HEK293 (cell line): Measurements from ENCODE around the gene AKT1.

Experiments
- CTCF ChIA-PET: fragments of 350-600 bp; formaldehyde crosslinking; extraction: SDS; loops from one replicate; lab custom pipeline; 2021; ENCODE audit warnings: antibody characterized with exemption; lab: Yijun Ruan, JAX
- POLR2A ChIA-PET: fragments of 300-600 bp; formaldehyde crosslinking; extraction: SDS; loops from one replicate; lab custom pipeline; 2020; ENCODE audit warnings: antibody characterized with exemption, inconsistent platforms; lab: Yijun Ruan, JAX
- H3K27ac ChIP-seq: fragments of 200-500 bp; sonication (Bioruptor generic); 2 replicates; pipeline ENCODE4 v1.5.1; 2014; ENCODE audit warnings: low read depth, low read length, control low read depth, inconsistent platforms; ENCODE audit errors: extremely low read depth
- H3K36me3 ChIP-seq, 2 experiments: fragments of 200-500 bp in 1 of 2; sonication (Bioruptor generic) in 1 of 2; 1 replicate in 1 of 2; 2 replicates in 1 of 2; pipeline ENCODE4 v1.5.1; 2014 to 2017; ENCODE audit warnings: inconsistent platforms in 2 of 2, low read length in 2 of 2; ENCODE audit not compliant: control insufficient read depth in 2 of 2, insufficient read depth in 1 of 2
- H3K4me1 ChIP-seq: fragments of 200-500 bp; sonication (Bioruptor generic); 2 replicates; pipeline ENCODE4 v1.5.1; 2014; ENCODE audit warnings: mild to moderate bottlenecking, low read length, inconsistent platforms; ENCODE audit not compliant: control insufficient read depth, insufficient read depth
- H3K4me3 ChIP-seq: 2 replicates; pipeline ENCODE4 v1.5.1; 2011; ENCODE audit warnings: low read depth, mild to moderate bottlenecking, control low read depth, low read length, moderate library complexity
- H3K9me3 ChIP-seq: fragments of 200-500 bp; sonication (Bioruptor generic); 2 replicates; pipeline ENCODE4 v1.5.1; 2014; ENCODE audit warnings: low read depth, low read length, inconsistent platforms; ENCODE audit not compliant: control insufficient read depth, insufficient read depth
- GLIS1 ChIP-seq: fragments of 450-650 bp; formaldehyde crosslinking; IDR thresholded peaks from 2 replicates; pipeline ENCODE4 v1.5.1; 2016; ENCODE audit warnings: missing biosample characterization, missing genetic modification characterization
- GLIS2 ChIP-seq: fragments of 450-650 bp; formaldehyde crosslinking; IDR thresholded peaks from 2 replicates; pipeline ENCODE4 v1.5.1; 2016; ENCODE audit warnings: missing biosample characterization, missing genetic modification characterization
- HIC1 ChIP-seq: fragments of 450-650 bp; formaldehyde crosslinking; IDR thresholded peaks from 2 replicates; pipeline ENCODE4 v1.5.1; 2016; ENCODE audit warnings: missing biosample characterization, missing genetic modification characterization
- HOXC10 ChIP-seq: sonication (generic); formaldehyde crosslinking; IDR thresholded peaks from 2 replicates; pipeline ENCODE4 v1.8.1; 2023; ENCODE audit warnings: mild to moderate bottlenecking, missing genetic modification reagents
- IKZF3 ChIP-seq: fragments of 450-650 bp; IDR thresholded peaks from 2 replicates; pipeline ENCODE4 v1.5.0; 2018; ENCODE audit warnings: missing biosample characterization, mild to moderate bottlenecking, missing genetic modification characterization, moderate library complexity
- KLF10 ChIP-seq: fragments of 450-650 bp; IDR thresholded peaks from 2 replicates; pipeline ENCODE4 v1.5.1; 2018; ENCODE audit warnings: missing biosample characterization, mild to moderate bottlenecking, missing genetic modification characterization
- RBAK ChIP-seq: fragments of 450-650 bp; formaldehyde crosslinking; IDR thresholded peaks from 2 replicates; pipeline ENCODE4 v1.5.1; 2016; ENCODE audit warnings: missing biosample characterization, missing genetic modification characterization
- REPIN1 ChIP-seq: fragments of 450-650 bp; formaldehyde crosslinking; IDR thresholded peaks from 2 replicates; pipeline ENCODE4 v1.5.1; 2017; ENCODE audit warnings: missing biosample characterization, missing genetic modification characterization, low read depth
- ZBTB48 ChIP-seq: fragments of 450-650 bp; formaldehyde crosslinking; IDR thresholded peaks from 2 replicates; pipeline ENCODE4 v1.5.1; 2016; ENCODE audit warnings: missing biosample characterization, missing genetic modification characterization
- ZFP41 ChIP-seq: fragments of 450-650 bp; formaldehyde crosslinking; IDR thresholded peaks from 2 replicates; pipeline ENCODE4 v1.5.1; 2016; ENCODE audit warnings: missing biosample characterization, missing genetic modification characterization, borderline replicate concordance
- ZIC2 ChIP-seq: fragments of 450-650 bp; formaldehyde crosslinking; IDR thresholded peaks from 2 replicates; pipeline ENCODE4 v1.5.1; 2016; ENCODE audit warnings: missing biosample characterization, missing genetic modification characterization
- ZNF10 ChIP-seq: fragments of 450-650 bp; formaldehyde crosslinking; IDR thresholded peaks from 2 replicates; pipeline ENCODE4 v1.5.1; 2017; ENCODE audit warnings: missing biosample characterization, missing genetic modification characterization
- ZNF138 ChIP-seq: fragments of 450-650 bp; formaldehyde crosslinking; IDR thresholded peaks from 2 replicates; pipeline ENCODE4 v1.5.1; 2016; ENCODE audit warnings: missing biosample characterization, missing genetic modification characterization, borderline replicate concordance
- ZNF16 ChIP-seq: fragments of 450-650 bp; formaldehyde crosslinking; IDR thresholded peaks from 2 replicates; pipeline ENCODE4 v1.5.1; 2016; ENCODE audit warnings: low read depth, missing biosample characterization, missing genetic modification characterization
- ZNF404 ChIP-seq: fragments of 450-650 bp; formaldehyde crosslinking; IDR thresholded peaks from 2 replicates; pipeline ENCODE4 v1.5.1; 2017; ENCODE audit warnings: missing biosample characterization, missing genetic modification characterization
- ZNF48 ChIP-seq: fragments of 450-650 bp; formaldehyde crosslinking; IDR thresholded peaks from 2 replicates; pipeline ENCODE4 v1.5.1; 2016; ENCODE audit warnings: missing biosample characterization, missing genetic modification characterization
- ZNF555 ChIP-seq: fragments of 450-650 bp; formaldehyde crosslinking; conservative IDR thresholded peaks from 2 replicates; pipeline ENCODE4 v1.5.1; 2017; ENCODE audit warnings: missing biosample characterization, mild to moderate bottlenecking, missing genetic modification characterization, inconsistent platforms
- ZNF629 ChIP-seq: fragments of 450-650 bp; formaldehyde crosslinking; IDR thresholded peaks from 2 replicates; pipeline ENCODE4 v1.5.1; 2017; ENCODE audit warnings: missing biosample characterization, missing genetic modification characterization
- ZNF658 ChIP-seq: fragments of 450-650 bp; formaldehyde crosslinking; IDR thresholded peaks from 2 replicates; pipeline ENCODE4; 2016; ENCODE audit warnings: missing biosample characterization, missing genetic modification characterization
- ZNF785 ChIP-seq: fragments of 450-650 bp; formaldehyde crosslinking; IDR thresholded peaks from 2 replicates; pipeline ENCODE4 v1.5.1; 2016; ENCODE audit warnings: missing biosample characterization, missing genetic modification characterization
- TF ChIP-seq, protein P1 (sequence below): fragments of 450-650 bp; formaldehyde crosslinking; IDR thresholded peaks from 2 replicates; pipeline ENCODE4 v1.5.1; 2017; ENCODE audit warnings: missing biosample characterization, missing genetic modification characterization
- TF ChIP-seq, protein P2 (sequence below): fragments of 450-650 bp; formaldehyde crosslinking; IDR thresholded peaks from 2 replicates; pipeline ENCODE4 v1.5.1; 2016; ENCODE audit warnings: missing biosample characterization, missing genetic modification characterization
- TF ChIP-seq, protein P3 (sequence below): fragments of 450-650 bp; formaldehyde crosslinking; IDR thresholded peaks from 2 replicates; pipeline ENCODE4 v1.5.1; 2016; ENCODE audit warnings: missing biosample characterization, missing genetic modification characterization

Gene AKT1

GRCh38 chr14:104803912-104804410 is 8.4 kb upstream of the AKT1 start (continued):
- TF ChIP-seq, protein P1, sequence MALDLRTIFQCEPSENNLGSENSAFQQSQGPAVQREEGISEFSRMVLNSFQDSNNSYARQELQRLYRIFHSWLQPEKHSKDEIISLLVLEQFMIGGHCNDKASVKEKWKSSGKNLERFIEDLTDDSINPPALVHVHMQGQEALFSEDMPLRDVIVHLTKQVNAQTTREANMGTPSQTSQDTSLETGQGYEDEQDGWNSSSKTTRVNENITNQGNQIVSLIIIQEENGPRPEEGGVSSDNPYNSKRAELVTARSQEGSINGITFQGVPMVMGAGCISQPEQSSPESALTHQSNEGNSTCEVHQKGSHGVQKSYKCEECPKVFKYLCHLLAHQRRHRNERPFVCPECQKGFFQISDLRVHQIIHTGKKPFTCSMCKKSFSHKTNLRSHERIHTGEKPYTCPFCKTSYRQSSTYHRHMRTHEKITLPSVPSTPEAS (tag by site-specific recombination) = peak; percentile 65; the same call in 1 of the 2 replicates
- TF ChIP-seq GLIS1 (tag by site-specific recombination) (0 out of 2 replicates have a peak, but pooled peaks have one; percentile 10), ZBTB48 (tag by site-specific recombination) (peak; percentile 90)

DNA sequence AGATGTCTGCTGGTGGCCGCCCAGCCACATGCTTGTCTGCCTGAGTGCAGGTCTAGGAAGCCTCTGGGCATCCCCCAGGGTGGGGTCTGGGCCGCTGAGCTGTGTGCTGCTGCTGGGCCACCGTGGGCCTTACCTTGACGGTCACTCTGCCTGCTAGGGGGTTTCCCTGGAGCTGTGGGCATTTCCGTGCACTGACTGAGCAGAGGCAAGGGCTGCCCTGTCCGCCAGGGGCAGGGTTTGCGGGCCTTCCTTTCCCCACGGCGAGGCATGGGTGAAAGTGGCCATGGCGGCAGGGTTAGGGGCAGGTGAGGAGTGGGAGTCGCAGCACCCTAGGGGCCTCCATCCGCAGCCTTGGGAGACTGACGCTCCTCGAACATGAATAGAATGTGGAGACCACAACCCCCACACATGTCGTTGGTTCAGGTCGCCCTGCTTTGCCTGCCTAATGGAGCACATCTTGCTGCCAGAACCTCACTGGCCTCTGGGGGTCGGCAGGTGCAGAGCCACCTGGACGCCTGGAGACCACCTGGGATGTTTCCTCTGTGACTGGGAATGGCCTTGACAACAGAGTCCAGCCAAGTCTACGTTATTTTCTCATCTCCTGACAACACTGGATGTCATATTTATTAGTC is 7.8 kb upstream of the AKT1 start:
- Histone ChIP-seq H3K36me3 (no peaks in the 10 kb centered on the region), H3K4me1 (peaks cover 9% of the 10 kb centered on the region), H3K4me3 (no peak overlapping the region)
- TF ChIP-seq HOXC10 (CRISPR knock-in tag) (no peak), ZNF404 (tag by site-specific recombination) (no peak), GLIS1 (tag by site-specific recombination) (no peak), REPIN1 (tag by site-specific recombination) (no peak), ZNF785 (tag by site-specific recombination) (no peak), ZNF629 (tag by site-specific recombination) (no peak), ZNF16 (tag by site-specific recombination) (no peak), RBAK (tag by site-specific recombination) (no peak), ZNF138 (tag by site-specific recombination) (no peak), ZNF658 (tag by site-specific recombination) (no peak)
- TF ChIP-seq, all 188 proteins: peak for 0
- POLR2A ChIA-PET = interaction anchor here (0.9 kb wide), 1 partner anchor 34 kb away, joined by 3 read pairs; no protein-coding TSS in a partner anchor
- Histone ChIP-seq H3K27ac (no peak overlapping the region), H3K9me3 (no peaks in the 10 kb centered on the region)
- CTCF ChIA-PET = interaction anchor here (0.7 kb wide), 1 partner anchor 61 kb away, joined by 3 read pairs; no protein-coding TSS in a partner anchor

GRCh38 chr14:104802394-104803184 is 7.0 kb upstream of the AKT1 start:
- H3K36me3 ChIP-seq = no peaks in the 10 kb centered on the region
- no peaks in the 10 kb centered on the region for H3K9me3 ChIP-seq
- CTCF ChIA-PET = interaction anchor here (0.7 to 1.2 kb wide), 2 partner anchors 23 to 61 kb away, joined by 3 read pairs; no protein-coding TSS in a partner anchor
- peaks cover 9% of the 10 kb centered on the region for H3K4me1 ChIP-seq
- no peak overlapping the region for H3K27ac ChIP-seq
- no peak overlapping the region for H3K4me3 ChIP-seq
- POLR2A ChIA-PET = no interaction called here
- peak; percentile 94 for TF ChIP-seq GLIS1 (tag by site-specific recombination)
- no peak; the same call in 1 of the 2 replicates for TF ChIP-seq HIC1 (tag by site-specific recombination)
- peak; percentile 38 for TF ChIP-seq GLIS2 (tag by site-specific recombination)
- TF ChIP-seq IKZF3 (tag by site-specific recombination) = no peak
- no peak for TF ChIP-seq ZNF10 (tag by site-specific recombination)
- TF ChIP-seq ZFP41 (tag by site-specific recombination) = no peak
- TF ChIP-seq, protein P2, sequence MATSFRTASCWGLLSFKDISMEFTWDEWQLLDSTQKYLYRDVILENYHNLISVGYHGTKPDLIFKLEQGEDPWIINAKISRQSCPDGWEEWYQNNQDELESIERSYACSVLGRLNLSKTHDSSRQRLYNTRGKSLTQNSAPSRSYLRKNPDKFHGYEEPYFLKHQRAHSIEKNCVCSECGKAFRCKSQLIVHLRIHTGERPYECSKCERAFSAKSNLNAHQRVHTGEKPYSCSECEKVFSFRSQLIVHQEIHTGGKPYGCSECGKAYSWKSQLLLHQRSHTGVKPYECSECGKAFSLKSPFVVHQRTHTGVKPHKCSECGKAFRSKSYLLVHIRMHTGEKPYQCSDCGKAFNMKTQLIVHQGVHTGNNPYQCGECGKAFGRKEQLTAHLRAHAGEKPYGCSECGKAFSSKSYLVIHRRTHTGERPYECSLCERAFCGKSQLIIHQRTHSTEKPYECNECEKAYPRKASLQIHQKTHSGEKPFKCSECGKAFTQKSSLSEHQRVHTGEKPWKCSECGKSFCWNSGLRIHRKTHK (tag by site-specific recombination) = no peak
- TF ChIP-seq, protein P3, sequence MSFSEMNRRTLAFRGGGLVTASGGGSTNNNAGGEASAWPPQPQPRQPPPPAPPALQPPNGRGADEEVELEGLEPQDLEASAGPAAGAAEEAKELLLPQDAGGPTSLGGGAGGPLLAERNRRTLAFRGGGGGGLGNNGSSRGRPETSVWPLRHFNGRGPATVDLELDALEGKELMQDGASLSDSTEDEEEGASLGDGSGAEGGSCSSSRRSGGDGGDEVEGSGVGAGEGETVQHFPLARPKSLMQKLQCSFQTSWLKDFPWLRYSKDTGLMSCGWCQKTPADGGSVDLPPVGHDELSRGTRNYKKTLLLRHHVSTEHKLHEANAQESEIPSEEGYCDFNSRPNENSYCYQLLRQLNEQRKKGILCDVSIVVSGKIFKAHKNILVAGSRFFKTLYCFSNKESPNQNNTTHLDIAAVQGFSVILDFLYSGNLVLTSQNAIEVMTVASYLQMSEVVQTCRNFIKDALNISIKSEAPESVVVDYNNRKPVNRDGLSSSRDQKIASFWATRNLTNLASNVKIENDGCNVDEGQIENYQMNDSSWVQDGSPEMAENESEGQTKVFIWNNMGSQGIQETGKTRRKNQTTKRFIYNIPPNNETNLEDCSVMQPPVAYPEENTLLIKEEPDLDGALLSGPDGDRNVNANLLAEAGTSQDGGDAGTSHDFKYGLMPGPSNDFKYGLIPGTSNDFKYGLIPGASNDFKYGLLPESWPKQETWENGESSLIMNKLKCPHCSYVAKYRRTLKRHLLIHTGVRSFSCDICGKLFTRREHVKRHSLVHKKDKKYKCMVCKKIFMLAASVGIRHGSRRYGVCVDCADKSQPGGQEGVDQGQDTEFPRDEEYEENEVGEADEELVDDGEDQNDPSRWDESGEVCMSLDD (tag by site-specific recombination) = no peak
- TF ChIP-seq ZNF48 (tag by site-specific recombination) = no peak
- no peak for TF ChIP-seq ZNF555
- peak; percentile 97 for TF ChIP-seq ZIC2 (tag by site-specific recombination)
- TF ChIP-seq KLF10 = no peak
- TF ChIP-seq ZNF658 (tag by site-specific recombination) = no peak
